PC-3 (cell line): ENCODE data around the gene TAX1BP3. TPM values are rescaled to one million over a fixed set of nuclear protein-coding genes. Genes with fewer than 3 reads are reported as not detected.

Experiments
- ATAC-seq: fragments of 200-7000 bp; cut with Tn5 transposase; 2 replicates; pipeline ENCODE4 v1.9.1; 2020; ENCODE audit warnings: mild to moderate bottlenecking, moderate library complexity
- BruUV-seq: library from RNA; stranded (reverse); fragments of 400-500 nt; replicated peaks from 2 replicates; lab custom pipeline; 2021; lab: Mats Ljungman, UMichigan
- CTCF ChIA-PET: fragments of 300-600 bp; sonication (Branson Sonifier 250); formaldehyde crosslinking; loops from one replicate; lab custom pipeline; 2022; ENCODE audit warnings: antibody characterized with exemption; lab: Charles Lee
- POLR2A ChIA-PET: fragments of 300-600 bp; sonication (Branson Sonifier 250); formaldehyde crosslinking; loops from one replicate; lab custom pipeline; 2022; ENCODE audit warnings: antibody characterized with exemption; ENCODE audit not compliant: unreplicated experiment; lab: Charles Lee
- DNase-seq: peaks from one replicate; pipeline ENCODE4 v3.0.0-alpha.2; 2015
- H2AFZ ChIP-seq: fragments of 300-600 bp; sonication (generic); 2 replicates; pipeline ENCODE4 v1.6.0; 2016; ENCODE audit warnings: antibody characterized with exemption, low read length
- H3F3A ChIP-seq: fragments of 300-600 bp; sonication (generic); one replicate; pipeline ENCODE4 v1.6.0; 2017; ENCODE audit warnings: antibody characterized with exemption, low read length, control low read depth, mild to moderate bottlenecking; ENCODE audit not compliant: unreplicated experiment
- H3K27ac ChIP-seq: fragments of 300-600 bp; sonication (generic); 2 replicates; pipeline ENCODE4 v1.5.1; 2016; ENCODE audit warnings: mild to moderate bottlenecking, low read length
- H3K27me3 ChIP-seq: fragments of 300-600 bp; sonication (generic); 2 replicates; pipeline ENCODE4 v1.6.1; 2016; ENCODE audit warnings: low read length, mixed read lengths
- H3K36me3 ChIP-seq: fragments of 300-600 bp; sonication (generic); 2 replicates; pipeline ENCODE4 v1.6.1; 2016; ENCODE audit warnings: low read depth, mixed run types, low read length, mixed read lengths
- H3K4me1 ChIP-seq: fragments of 300-600 bp; sonication (generic); 2 replicates; pipeline ENCODE4 v1.5.1; 2016; ENCODE audit warnings: low read length; ENCODE audit not compliant: insufficient read depth
- H3K4me2 ChIP-seq: fragments of 300-600 bp; sonication (generic); 2 replicates; pipeline ENCODE4 v1.6.0; 2016; ENCODE audit warnings: low read length
- H3K4me3 ChIP-seq: fragments of 300-600 bp; sonication (generic); 2 replicates; pipeline ENCODE4 v1.5.1; 2016; ENCODE audit warnings: mild to moderate bottlenecking, low read length, mixed read lengths
- H3K79me2 ChIP-seq: fragments of 300-600 bp; sonication (generic); 2 replicates; pipeline ENCODE4 v1.6.1; 2017; ENCODE audit warnings: low read length, mixed read lengths
- H3K9ac ChIP-seq: fragments of 300-600 bp; sonication (generic); 2 replicates; pipeline ENCODE4 v1.6.0; 2016; ENCODE audit warnings: mild to moderate bottlenecking, low read length
- H3K9me2 ChIP-seq: fragments of 300-600 bp; sonication (generic); replicated peaks from 2 replicates; pipeline ENCODE4 v1.6.1; 2016; ENCODE audit warnings: mixed run types, low read length, mixed read lengths
- H3K9me3 ChIP-seq: fragments of 300-600 bp; sonication (generic); 2 replicates; pipeline ENCODE4 v1.6.1; 2016; ENCODE audit warnings: low read length, mixed read lengths
- H4K20me1 ChIP-seq: fragments of 300-600 bp; sonication (generic); 2 replicates; pipeline ENCODE4 v1.6.1; 2016; ENCODE audit warnings: low read length, mixed read lengths
- CTCF ChIP-seq: fragments of 300-600 bp; sonication (generic); conservative IDR thresholded peaks from 2 replicates; pipeline ENCODE4 v1.5.1; 2017; ENCODE audit warnings: antibody characterized with exemption, low read depth, mild to moderate bottlenecking, low read length
- EZH2 ChIP-seq: fragments of 300-600 bp; sonication (generic); IDR thresholded peaks from one replicate; pipeline ENCODE4 v1.6.1; 2017; ENCODE audit warnings: antibody characterized with exemption, mild to moderate bottlenecking, low read length; ENCODE audit not compliant: unreplicated experiment
- EZH2phosphoT487 ChIP-seq: fragments of 300-600 bp; sonication (generic); IDR thresholded peaks from 2 replicates; pipeline ENCODE4 v1.6.1; 2018; ENCODE audit warnings: mild to moderate bottlenecking, antibody characterized with exemption, low read length, borderline replicate concordance
- intact Hi-C: fragments of 100-400 bp; cut with micrococcal nuclease; formaldehyde crosslinking; loops from 2 replicates; pipeline ENCODE4 v1.9.0; 2023
- total RNA-seq: library from RNA; depleted of rRNA; stranded (reverse); fragments of >200 nt; gene quantifications from 2 replicates; pipeline ENCODE4 v1.2.3, GENCODE V29; 2014

TAX1BP3 gene
- total RNA-seq, 1 experiment from 2014 or later: 87.7 TPM

- no peak for ATAC-seq
- ChIA-PET POLR2A (no interaction called here), CTCF (no interaction called here)
- no peak for TF ChIP-seq CTCF
- no peak for TF ChIP-seq EZH2phosphoT487
- no peak for TF ChIP-seq EZH2
- intact Hi-C loops: loop anchor here (5.0 kb wide), 1 partner anchor 51 kb away; no protein-coding TSS in a partner anchor
- no peaks in the 10 kb centered on the region for H3K4me1 ChIP-seq
- no peaks in the 10 kb centered on the region for H3F3A ChIP-seq
- H2AFZ ChIP-seq: no peak overlapping the region
- no peak for DNase-seq
- no peak overlapping the region for H3K4me2 ChIP-seq
- no peak overlapping the region for H3K9ac ChIP-seq
- no peaks in the 10 kb centered on the region for H3K9me2 ChIP-seq
- no peak overlapping the region for H3K27ac ChIP-seq
- H4K20me1 ChIP-seq: no peaks in the 10 kb centered on the region
- H3K79me2 ChIP-seq: no peaks in the 10 kb centered on the region
- H3K9me3 ChIP-seq: no peaks in the 10 kb centered on the region
- no peak overlapping the region for H3K4me3 ChIP-seq
- no peaks in the 10 kb centered on the region for H3K27me3 ChIP-seq
- H3K36me3 ChIP-seq: no peaks in the 10 kb centered on the region; the same call in 1 of the 2 replicates
- BruUV-seq: no TSS peak
Observed at GRCh38 chr17:3681565-3681964, 13.2 kb upstream of the TAX1BP3 start.

GRCh38 chr17:3681057-3681456, 12.7 kb upstream of the TAX1BP3 start:
- ATAC-seq (no peak), DNase-seq (no peak)
- Histone ChIP-seq H3K4me1 (no peaks in the 10 kb centered on the region), H3K79me2 (no peaks in the 10 kb centered on the region), H3K9me3 (no peaks in the 10 kb centered on the region), H3K4me2 (no peak overlapping the region), H3K27ac (no peak overlapping the region), H3K9me2 (no peaks in the 10 kb centered on the region), H3K4me3 (no peak overlapping the region), H3K9ac (no peak overlapping the region), H3F3A (no peaks in the 10 kb centered on the region), H3K36me3 (no peaks in the 10 kb centered on the region; the same call in 1 of the 2 replicates), H4K20me1 (no peaks in the 10 kb centered on the region), H3K27me3 (no peaks in the 10 kb centered on the region), H2AFZ (no peak overlapping the region)
- TF ChIP-seq EZH2 (no peak), CTCF (no peak), EZH2phosphoT487 (no peak)
- no TSS peak for BruUV-seq
- ChIA-PET POLR2A (no interaction called here), CTCF (no interaction called here)
- intact Hi-C loops: loop anchor here (5.0 kb wide), 1 partner anchor 51 kb away; no protein-coding TSS in a partner anchor

- Histone ChIP-seq H3K27ac (no peak overlapping the region), H2AFZ (no peak overlapping the region), H3K4me3 (no peak overlapping the region), H3K9ac (no peak overlapping the region), H3K27me3 (no peaks in the 10 kb centered on the region), H3F3A (no peaks in the 10 kb centered on the region), H4K20me1 (no peaks in the 10 kb centered on the region), H3K9me3 (no peaks in the 10 kb centered on the region), H3K9me2 (no peaks in the 10 kb centered on the region), H3K36me3 (no peaks in the 10 kb centered on the region; the same call in 1 of the 2 replicates), H3K4me1 (no peaks in the 10 kb centered on the region), H3K4me2 (no peak overlapping the region), H3K79me2 (no peaks in the 10 kb centered on the region)
- BruUV-seq: no TSS peak
- intact Hi-C loops: loop anchor here (5.0 kb wide), 1 partner anchor 53 kb away; no protein-coding TSS in a partner anchor
- no peak for DNase-seq
- POLR2A ChIA-PET: no interaction called here
- TF ChIP-seq EZH2: no peak
- TF ChIP-seq CTCF: no peak
- TF ChIP-seq EZH2phosphoT487: no peak
- CTCF ChIA-PET: no interaction called here
- ATAC-seq: no peak
Observed at GRCh38 chr17:3679531-3680126, 11.3 kb upstream of the TAX1BP3 start.
